HepG2 (cell line): ENCODE results near the gene RPL26. TPM values are rescaled to one million over a fixed set of nuclear protein-coding genes. Genes with fewer than 3 reads are reported as not detected.
A peak's percentile ranks its signal among the peaks of the same experiment; 100 is the strongest.

Experiments used
- ATAC-seq: fragments of 200-7000 bp; cut with Tn5 transposase; 3 replicates; pipeline ENCODE4 v1.9.1; 2020; ENCODE audit warnings: mild to moderate bottlenecking, moderate library complexity
- BruUV-seq: library from RNA; stranded (reverse); fragments of 400-500 nt; replicated peaks from 2 replicates; lab custom pipeline; 2021; lab: Mats Ljungman, UMichigan
- CTCF ChIA-PET: fragments of 300-600 bp; formaldehyde crosslinking; extraction: SDS; loops from one replicate; lab custom pipeline; 2021; ENCODE audit warnings: low total read pairs, inconsistent platforms, low intra/inter-chr PET ratio; lab: Yijun Ruan, JAX
- POLR2A ChIA-PET: fragments of 350-600 bp; sonication (Branson Sonifier 250); formaldehyde crosslinking; loops from one replicate; lab custom pipeline; 2020; ENCODE audit warnings: antibody characterized with exemption, inconsistent platforms; lab: Yijun Ruan, JAX
- DNase-seq: peaks from one replicate; pipeline ENCODE4 v3.0.0-alpha.2; 2015; ENCODE audit warnings: low spot score
- FAIRE-seq: peaks from 3 replicates; lab custom pipeline; 2011; peaks lifted over from hg19 to GRCh38; lab: Jason Lieb, UNC
- H2AFZ ChIP-seq: one replicate; pipeline ENCODE4 v1.6.1; 2011; ENCODE audit warnings: low read length, inconsistent platforms
- H3K27ac ChIP-seq: fragments of 300-600 bp; 3 replicates; pipeline ENCODE4 v1.8.0; 2011; ENCODE audit warnings: mixed run types, mild to moderate bottlenecking, mixed read lengths, low read length, inconsistent platforms; ENCODE audit not compliant: insufficient read depth; ENCODE audit errors: extremely low read length
- H3K27me3 ChIP-seq, 2 experiments: fragments of 200-600 bp in 1 of 2; 2 replicates in 1 of 2; 3 replicates in 1 of 2; pipeline versions ENCODE4 v1.6.0 to v1.8.0; 2011; ENCODE audit warnings: low read length in 2 of 2, mild to moderate bottlenecking in 2 of 2, moderate library complexity in 2 of 2, inconsistent platforms in 1 of 2; ENCODE audit not compliant: insufficient read depth in 2 of 2, control insufficient read depth in 1 of 2
- H3K36me3 ChIP-seq, 2 experiments: fragments of 200-600 bp in 1 of 2; replicated peaks in 1 of 2; 2 replicates in 1 of 2; 3 replicates in 1 of 2; pipeline versions ENCODE4 v1.5.1 to v1.8.0; 2011; ENCODE audit warnings: low read length in 2 of 2, inconsistent platforms in 1 of 2; ENCODE audit not compliant: insufficient read depth in 2 of 2, control insufficient read depth in 1 of 2
- H3K4me1 ChIP-seq: 2 replicates; pipeline ENCODE4 v1.5.1; 2012; ENCODE audit warnings: low read length, inconsistent platforms; ENCODE audit not compliant: insufficient read depth
- H3K4me2 ChIP-seq: 2 replicates; pipeline ENCODE4 v1.6.0; 2011; ENCODE audit warnings: low read depth, low read length, inconsistent platforms
- H3K4me3 ChIP-seq, 3 experiments: fragments of 200-600 bp in 1 of 3; sonication (generic), shearing (Covaris generic) in 1 of 3; replicated peaks in 1 of 3; 2 replicates each; pipeline ENCODE4 v1.5.1; 2011 to 2016; ENCODE audit warnings: low read length in 3 of 3, inconsistent platforms in 2 of 3, low read depth in 2 of 3, mild to moderate bottlenecking in 2 of 3, control low read depth in 1 of 3, mixed read lengths in 1 of 3; ENCODE audit not compliant: insufficient read depth in 1 of 3
- H3K79me2 ChIP-seq: one replicate; pipeline ENCODE4 v1.6.1; 2011; ENCODE audit warnings: low read length, inconsistent platforms; ENCODE audit not compliant: insufficient read depth
- H3K9ac ChIP-seq: 2 replicates; pipeline ENCODE4 v1.6.0; 2011; ENCODE audit warnings: mild to moderate bottlenecking, low read depth, low read length, inconsistent platforms; ENCODE audit not compliant: insufficient read depth
- H3K9me3 ChIP-seq: 2 replicates; pipeline ENCODE4 v1.5.1; 2012; ENCODE audit warnings: mild to moderate bottlenecking, low read length
- H4K20me1 ChIP-seq: 2 replicates; pipeline ENCODE4 v1.6.0; 2011; ENCODE audit warnings: inconsistent platforms, mild to moderate bottlenecking, low read length, moderate library complexity; ENCODE audit not compliant: insufficient read depth
- ATF7 ChIP-seq, 2 experiments: fragments of 450-650 bp in 1 of 2; sonication (generic) in 1 of 2; formaldehyde crosslinking in 1 of 2; IDR thresholded peaks; 2 replicates each; pipeline versions ENCODE4 v1.4.0 to v1.6.1; 2016 to 2020; ENCODE audit warnings: antibody characterized with exemption in 1 of 2, mild to moderate bottlenecking in 1 of 2, missing genetic modification reagents in 1 of 2
- ELF1 ChIP-seq: sonication (generic); formaldehyde crosslinking; IDR thresholded peaks from 2 replicates; pipeline ENCODE4 v1.4.0; 2020; ENCODE audit warnings: missing genetic modification reagents
- ESRRA ChIP-seq: sonication (generic); formaldehyde crosslinking; IDR thresholded peaks from 2 replicates; pipeline ENCODE4 v1.5.1; 2020; ENCODE audit warnings: mild to moderate bottlenecking, low read depth, missing genetic modification reagents
- ETV6 ChIP-seq: sonication (generic); formaldehyde crosslinking; conservative IDR thresholded peaks from 2 replicates; pipeline ENCODE4 v1.4.0; 2020; ENCODE audit warnings: missing genetic modification reagents
- MAFF ChIP-seq: IDR thresholded peaks from 2 replicates; pipeline ENCODE4 v1.6.1; 2011; ENCODE audit warnings: low read depth, low read length, improper control_type of control experiment
- PATZ1 ChIP-seq: sonication (generic); formaldehyde crosslinking; IDR thresholded peaks from 2 replicates; pipeline ENCODE4 v1.4.0; 2020; ENCODE audit warnings: missing genetic modification reagents
- RARA ChIP-seq: IDR thresholded peaks from 2 replicates; pipeline ENCODE4 v1.6.1; 2016; ENCODE audit warnings: missing genetic modification reagents, missing compliant biosample characterization
- RXRA ChIP-seq: sonication (generic); formaldehyde crosslinking; IDR thresholded peaks from 2 replicates; pipeline ENCODE4 v1.5.1; 2020; ENCODE audit warnings: missing genetic modification reagents
- SAP130 ChIP-seq: IDR thresholded peaks from 2 replicates; pipeline ENCODE4 v1.6.1; 2016; ENCODE audit warnings: low read depth
- TBX2 ChIP-seq: sonication (generic); formaldehyde crosslinking; IDR thresholded peaks from 2 replicates; pipeline ENCODE4 v1.5.0; 2020; ENCODE audit warnings: missing genetic modification reagents, mild to moderate bottlenecking, borderline replicate concordance
- ZBTB8A ChIP-seq: sonication (generic); formaldehyde crosslinking; IDR thresholded peaks from 2 replicates; pipeline ENCODE4 v1.4.0; 2020; ENCODE audit warnings: mild to moderate bottlenecking, low read depth, missing genetic modification reagents, borderline replicate concordance
- ZNF160 ChIP-seq: sonication (generic); formaldehyde crosslinking; IDR thresholded peaks from 2 replicates; pipeline ENCODE4 v1.8.0; 2022; ENCODE audit warnings: mild to moderate bottlenecking, inconsistent platforms, missing genetic modification reagents
- ZNF292 ChIP-seq: sonication (generic); formaldehyde crosslinking; IDR thresholded peaks from 2 replicates; pipeline ENCODE4 v1.8.1; 2022; ENCODE audit warnings: mild to moderate bottlenecking, low read depth, missing genetic modification reagents, borderline replicate concordance
- ZNF841 ChIP-seq: sonication (generic); formaldehyde crosslinking; IDR thresholded peaks from 2 replicates; pipeline ENCODE4 v1.8.1; 2023; ENCODE audit warnings: missing genetic modification reagents, borderline replicate concordance
- whole genome bisulfite sequencing: methylation state at CpG from one replicate; pipeline ENCODE4 v1.1.6; 2017; ENCODE audit warnings: low lambda C conversion rate; 5-methylcytosine and 5-hydroxymethylcytosine counted together
- in situ Hi-C: cut with HindIII; loops from 2 replicates; pipeline ENCODE4 v1.10.0; 2017; ENCODE audit warnings: low pct_unique_long_range_greater_than_20kb; ENCODE audit not compliant: extremely low pct_ligation_motif_present
- intact Hi-C: fragments of 100-400 bp; cut with micrococcal nuclease; formaldehyde crosslinking; loops from one replicate; pipeline ENCODE4 v1.10.0; 2022; ENCODE audit not compliant: unreplicated experiment
- polyA plus RNA-seq, 8 experiments: library from polyadenylated mRNA; depleted of rRNA in 3 of 8; stranded (reverse) in 7 of 8; unstranded in 1 of 8; fragments of >200 nt; fragmentation: Illumina TruSeq in 4 of 8; extraction: Trizol in 4 of 8; gene quantifications; 2 replicates each; pipeline versions ENCODE4 v1.2.1 to v1.2.3, GENCODE V29; 2011 to 2016; ENCODE audit warnings: low read depth in 4 of 8, missing spikeins in 1 of 8, mixed read lengths in 1 of 8; ENCODE audit not compliant: insufficient read depth in 1 of 8
- total RNA-seq, 5 experiments: library from RNA; depleted of rRNA; stranded (reverse); fragments of >200 nt; fragmentation: Illumina TruSeq; extraction: Trizol; gene quantifications; 2 replicates each; pipeline ENCODE4 v1.2.3, GENCODE V29; 2016; ENCODE audit warnings: low read depth in 1 of 5
- TF ChIP-seq, protein P1 (sequence below): sonication (generic); formaldehyde crosslinking; IDR thresholded peaks from 2 replicates; pipeline ENCODE4 v1.5.0; 2020; ENCODE audit warnings: mild to moderate bottlenecking, missing genetic modification reagents, moderate library complexity

The RPL26 gene
- total and polyA plus RNA-seq, 2 of the 13 experiments (the other 11 are each of a cell fraction or from before 2014, with no cell fraction given) = 2,817 to 3,529 TPM

GRCh38 chr17:8332688-8333087 is 50.3 kb downstream of the RPL26 start:
- no TSS peak for BruUV-seq

More at GRCh38 chr17:8332688-8333087, 50.3 kb downstream of the RPL26 start:
- in situ Hi-C loops (no loop called here), intact Hi-C loops (no loop called here)
- Histone ChIP-seq H3K4me3 (no peak overlapping the region), H3K36me3 (no peaks in the 10 kb centered on the region), H2AFZ (no peak overlapping the region), H3K4me2 (no peak overlapping the region; the same call in 1 of the 2 replicates), H3K9me3 (no peaks in the 10 kb centered on the region), H4K20me1 (no peaks in the 10 kb centered on the region), H3K79me2 (no peaks in the 10 kb centered on the region), H3K27me3 (peaks cover 0 to 3% of the 10 kb centered on the region in 2 experiments; a peak in 1 of 5 replicates), H3K9ac (no peak overlapping the region), H3K4me1 (0 out of 2 replicates have a peak, but pooled peaks cover 6% of the 10 kb centered on the region), H3K27ac (no peak overlapping the region)
- POLR2A ChIA-PET = no interaction called here
- DNase-seq (peak; percentile 41), FAIRE-seq (no peak), ATAC-seq (peak; percentile 96)
- CTCF ChIA-PET = no interaction called here
- WGBS = 0% methylated on average over 2 of the region's 5 CpGs
- 0 out of 2 replicates have a peak, but pooled peaks have one; percentile 25 for TF ChIP-seq SAP130 (CRISPR knock-in tag)
- TF ChIP-seq ESRRA = no peak
- TF ChIP-seq PATZ1 (CRISPR knock-in tag) = peak; percentile 55
- no peak for TF ChIP-seq ETV6
- TF ChIP-seq TBX2 (CRISPR knock-in tag) = no peak
- 0 out of 2 replicates have a peak, but pooled peaks have one; percentile 33 for TF ChIP-seq RARA (CRISPR knock-in tag)
- peak; percentile 82; the same call in 1 of the 2 replicates for TF ChIP-seq ZNF292 (CRISPR knock-in tag)
- peak; percentile 3; the same call in 1 of the 2 replicates for TF ChIP-seq MAFF
- TF ChIP-seq ELF1 = no peak
- no peak for TF ChIP-seq ZNF841 (CRISPR knock-in tag)
- no peak for TF ChIP-seq ATF7 (IDR thresholded peaks at IDR 0.05)
- no peak for TF ChIP-seq ATF7 (CRISPR knock-in tag; IDR thresholded peaks at IDR 0.05)
- TF ChIP-seq RXRA (CRISPR knock-in tag) = no peak
- no peak for TF ChIP-seq ZNF160 (CRISPR knock-in tag)
- TF ChIP-seq, protein P1, sequence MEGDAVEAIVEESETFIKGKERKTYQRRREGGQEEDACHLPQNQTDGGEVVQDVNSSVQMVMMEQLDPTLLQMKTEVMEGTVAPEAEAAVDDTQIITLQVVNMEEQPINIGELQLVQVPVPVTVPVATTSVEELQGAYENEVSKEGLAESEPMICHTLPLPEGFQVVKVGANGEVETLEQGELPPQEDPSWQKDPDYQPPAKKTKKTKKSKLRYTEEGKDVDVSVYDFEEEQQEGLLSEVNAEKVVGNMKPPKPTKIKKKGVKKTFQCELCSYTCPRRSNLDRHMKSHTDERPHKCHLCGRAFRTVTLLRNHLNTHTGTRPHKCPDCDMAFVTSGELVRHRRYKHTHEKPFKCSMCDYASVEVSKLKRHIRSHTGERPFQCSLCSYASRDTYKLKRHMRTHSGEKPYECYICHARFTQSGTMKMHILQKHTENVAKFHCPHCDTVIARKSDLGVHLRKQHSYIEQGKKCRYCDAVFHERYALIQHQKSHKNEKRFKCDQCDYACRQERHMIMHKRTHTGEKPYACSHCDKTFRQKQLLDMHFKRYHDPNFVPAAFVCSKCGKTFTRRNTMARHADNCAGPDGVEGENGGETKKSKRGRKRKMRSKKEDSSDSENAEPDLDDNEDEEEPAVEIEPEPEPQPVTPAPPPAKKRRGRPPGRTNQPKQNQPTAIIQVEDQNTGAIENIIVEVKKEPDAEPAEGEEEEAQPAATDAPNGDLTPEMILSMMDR = 0 out of 2 replicates have a peak, but pooled peaks have one; percentile 7
- no peak for TF ChIP-seq ZBTB8A
